ENCODE data around the gene ETFA.

The ETFA gene

DNA sequence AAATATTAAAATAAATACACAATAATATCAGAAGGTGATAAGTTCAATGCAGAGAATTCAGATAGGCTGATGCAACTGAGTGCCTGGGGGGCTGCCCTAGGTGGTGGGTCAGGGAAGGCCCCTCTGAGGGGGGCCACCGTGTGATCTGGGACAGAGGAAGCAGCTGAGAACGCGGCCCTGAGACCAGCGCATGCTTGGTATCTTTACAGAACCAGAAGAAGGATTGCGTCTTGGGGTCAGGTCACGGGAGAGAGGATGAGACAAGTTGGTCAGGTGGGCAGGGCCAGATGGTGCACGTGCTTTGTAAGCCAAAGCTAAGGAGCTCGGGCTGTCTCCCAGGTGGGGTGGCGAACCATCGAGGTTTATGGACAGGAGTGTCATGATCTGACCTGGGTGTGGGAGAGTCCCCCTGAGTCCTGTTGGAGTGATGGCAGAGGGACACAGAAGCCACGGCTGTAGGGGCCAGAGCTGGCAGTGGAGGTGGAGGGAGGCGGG lies 121.2 kb downstream of the ETFA start:
- in situ Hi-C loops (cut with HindIII; ENCODE audit: low pct_ligation_motif_present, low pct_unique_long_range_greater_than_20kb, low sequenced_read_pairs): no loop called here
- DNase-seq: no peak

DNA sequence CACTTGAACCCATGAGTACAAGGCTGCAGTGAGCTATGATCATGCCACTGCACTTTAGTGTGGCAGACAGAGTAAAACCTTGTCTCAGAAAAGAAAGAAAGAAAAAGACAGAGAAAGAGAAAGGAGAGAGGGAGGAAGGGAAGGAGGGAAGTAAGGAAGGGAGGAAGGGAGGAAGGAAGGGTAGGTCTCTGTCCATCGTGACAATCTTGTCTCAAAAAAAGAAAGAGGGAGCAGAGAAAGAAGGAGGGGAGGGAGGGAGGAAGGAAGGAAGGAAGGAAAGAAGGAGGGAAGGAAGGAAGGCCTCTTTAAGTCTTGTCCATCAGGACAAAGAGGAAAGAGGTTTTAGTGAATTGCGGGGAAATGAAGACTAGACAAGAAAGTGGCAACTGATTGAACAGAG lies 122.2 kb downstream of the ETFA start:
- in situ Hi-C loops (cut with HindIII; ENCODE audit: low pct_ligation_motif_present, low pct_unique_long_range_greater_than_20kb, low sequenced_read_pairs): no loop called here
- DNase-seq: no peak

DNA sequence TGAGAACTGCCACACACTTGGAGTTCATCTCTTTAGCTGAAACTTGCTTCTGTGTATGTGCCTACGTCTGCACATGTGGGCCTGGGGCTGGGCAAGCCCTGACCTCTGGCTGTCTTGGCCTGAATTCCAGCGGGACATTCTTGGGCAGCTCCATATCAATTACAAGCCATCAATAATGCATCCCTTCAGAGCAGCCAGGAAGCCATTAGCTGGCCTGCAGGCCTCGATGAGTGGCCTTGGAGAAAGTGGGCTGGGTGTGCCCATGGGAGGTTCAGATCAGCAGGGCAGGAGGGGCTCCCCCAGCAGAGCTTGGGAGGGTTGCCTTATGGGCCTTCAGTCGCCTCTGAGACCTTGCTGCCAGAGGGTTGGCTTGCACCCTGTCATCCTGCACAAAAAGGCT lies 124.1 kb downstream of the ETFA start:
- no peak for DNase-seq
- in situ Hi-C loops (cut with HindIII; ENCODE audit: low pct_ligation_motif_present, low pct_unique_long_range_greater_than_20kb, low sequenced_read_pairs): no loop called here

DNA sequence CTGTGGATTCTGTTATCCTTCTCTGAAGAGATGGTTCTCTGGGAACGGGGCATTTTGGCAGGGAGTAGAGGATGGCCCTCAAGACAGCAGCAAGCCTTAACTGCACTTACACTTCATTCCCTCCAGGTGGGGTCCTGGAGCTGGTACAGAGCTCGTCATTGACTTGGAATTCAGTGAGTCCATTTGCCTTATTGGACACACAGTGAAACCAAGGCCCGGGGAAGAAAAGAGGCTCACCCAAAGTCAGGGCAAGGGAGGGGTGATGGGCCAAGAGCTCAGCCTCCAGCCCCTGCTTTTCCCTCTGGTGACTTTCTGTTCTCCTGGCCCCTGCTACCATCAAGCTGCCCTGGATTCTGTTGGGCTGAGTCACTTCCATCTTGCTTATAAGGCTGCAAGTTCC lies 125.6 kb downstream of the ETFA start:
- in situ Hi-C loops (cut with HindIII; ENCODE audit: low pct_ligation_motif_present, low pct_unique_long_range_greater_than_20kb, low sequenced_read_pairs): no loop called here

DNA sequence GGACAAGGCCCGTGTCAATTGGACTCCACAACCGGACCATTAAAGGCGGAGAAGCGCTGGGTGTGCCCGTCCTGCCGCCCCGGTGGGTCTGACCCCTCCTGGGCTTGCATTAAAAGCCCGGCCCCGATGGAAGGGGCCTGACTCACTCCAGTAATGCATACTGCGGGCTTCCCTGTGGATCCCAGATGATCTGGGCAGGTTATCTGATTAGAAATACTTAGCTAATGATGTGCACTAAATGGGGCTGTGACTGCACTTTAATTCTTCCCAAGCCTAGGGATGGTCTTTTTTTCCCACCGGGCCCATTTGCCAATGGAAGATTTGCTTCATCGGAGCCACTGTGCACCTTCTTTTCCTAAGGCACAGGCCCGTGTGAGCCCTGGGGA lies 126.6 kb downstream of the ETFA start:
- no peak for DNase-seq
- in situ Hi-C loops (cut with HindIII; ENCODE audit: low pct_ligation_motif_present, low pct_unique_long_range_greater_than_20kb, low sequenced_read_pairs): no loop called here

More for the DNA sequence above, 125.6 kb downstream of the ETFA start:
- peak; percentile 69 for DNase-seq

DNA sequence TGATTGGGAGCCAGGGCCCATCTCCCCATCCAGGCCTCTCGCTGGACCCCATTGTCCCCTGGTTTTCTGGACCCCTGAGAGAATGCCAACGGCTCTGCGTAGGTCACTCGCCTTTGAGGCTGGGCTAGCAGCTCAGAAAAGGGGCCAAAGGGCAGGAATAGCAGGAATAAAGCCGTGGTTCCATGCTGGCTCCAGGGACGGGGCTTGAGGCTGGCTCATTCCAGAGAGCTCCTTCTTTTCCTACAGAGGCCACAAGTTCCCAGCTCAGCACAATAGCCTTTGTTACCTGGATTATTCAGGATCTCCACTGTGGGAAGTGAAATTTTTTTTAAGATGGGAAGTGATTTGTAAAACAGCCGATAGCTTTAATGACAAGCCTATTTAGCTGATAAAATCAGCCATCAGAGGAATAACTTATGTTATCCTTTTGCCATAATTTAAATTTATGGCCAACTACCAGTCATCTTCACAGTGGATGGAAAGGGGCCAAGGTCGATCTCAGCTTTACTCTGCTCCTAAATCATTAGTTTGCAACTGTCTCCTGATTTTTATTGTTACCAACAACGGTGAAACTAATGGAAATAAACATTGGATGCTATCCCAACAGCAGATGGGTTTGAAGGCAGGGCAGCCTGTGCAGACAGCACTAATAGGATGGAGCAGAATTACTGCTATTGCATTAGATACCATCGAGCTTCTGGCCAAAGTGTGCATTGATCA lies 127.2 kb downstream of the ETFA start:
- in situ Hi-C loops (cut with HindIII; ENCODE audit: low pct_ligation_motif_present, low pct_unique_long_range_greater_than_20kb, low sequenced_read_pairs): no loop called here
- no peak for DNase-seq

DNA sequence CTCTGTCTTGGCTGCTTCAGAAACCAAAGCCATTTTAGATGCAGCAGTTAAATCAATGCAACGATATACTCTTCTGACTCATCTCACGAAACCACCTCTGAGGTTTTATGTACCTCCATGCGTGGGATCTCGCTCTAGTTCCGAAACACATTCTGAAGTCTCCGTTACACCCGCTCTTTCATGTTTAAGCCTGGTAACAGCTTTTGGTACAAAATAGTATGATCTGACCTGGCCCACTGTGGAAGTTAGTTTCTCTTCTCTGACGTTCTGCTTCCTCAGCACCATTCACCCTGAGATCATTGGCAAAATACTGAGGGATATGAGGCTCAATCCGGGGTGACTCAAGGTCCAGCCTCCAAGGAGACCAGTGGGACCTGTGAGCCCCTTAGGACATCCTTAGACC lies 129.6 kb downstream of the ETFA start:
- no peak for DNase-seq
- in situ Hi-C loops (cut with HindIII; ENCODE audit: low pct_ligation_motif_present, low pct_unique_long_range_greater_than_20kb, low sequenced_read_pairs): no loop called here

DNA sequence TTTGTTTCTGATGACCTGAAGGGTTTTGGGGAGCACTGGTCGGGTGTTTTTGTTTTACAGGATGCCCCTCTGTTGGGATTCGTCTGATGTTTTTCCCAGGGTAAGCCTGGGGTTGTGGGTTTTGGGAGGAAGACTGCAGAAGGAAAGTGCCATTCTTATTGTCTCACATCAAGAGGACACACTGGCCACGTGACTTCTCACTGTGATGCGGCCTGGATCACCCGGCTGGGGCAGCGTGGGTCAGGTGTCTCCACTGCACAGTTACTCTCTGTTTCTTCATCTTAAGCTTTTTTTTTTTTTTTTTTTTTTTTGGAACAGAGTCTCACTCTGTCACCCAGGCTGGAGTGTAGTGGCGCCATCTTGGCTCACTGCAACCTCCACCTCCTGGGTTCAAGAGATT lies 130.9 kb downstream of the ETFA start:
- DNase-seq: no peak
- in situ Hi-C loops (cut with HindIII; ENCODE audit: low pct_ligation_motif_present, low pct_unique_long_range_greater_than_20kb, low sequenced_read_pairs): no loop called here

DNA sequence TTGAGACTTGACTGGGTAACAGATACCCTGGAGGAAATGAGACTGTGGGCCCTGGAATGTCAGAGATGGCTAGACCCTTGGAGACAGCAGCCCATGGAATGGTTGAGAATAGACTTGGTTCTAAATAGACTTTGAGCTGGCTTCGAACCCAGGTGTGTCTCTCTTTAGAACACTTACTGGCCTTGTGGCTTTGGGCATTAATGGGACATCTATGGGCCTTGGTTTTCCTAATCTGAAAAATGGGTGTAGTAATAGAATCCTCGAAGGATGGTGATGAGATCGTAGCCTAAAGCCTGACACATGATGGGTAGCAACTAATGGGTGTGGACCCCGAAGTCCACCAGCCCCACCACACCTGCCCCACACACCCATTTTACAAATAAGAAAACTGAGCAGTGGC lies 132.2 kb downstream of the ETFA start:
- in situ Hi-C loops (cut with HindIII; ENCODE audit: low pct_ligation_motif_present, low pct_unique_long_range_greater_than_20kb, low sequenced_read_pairs): no loop called here

DNA sequence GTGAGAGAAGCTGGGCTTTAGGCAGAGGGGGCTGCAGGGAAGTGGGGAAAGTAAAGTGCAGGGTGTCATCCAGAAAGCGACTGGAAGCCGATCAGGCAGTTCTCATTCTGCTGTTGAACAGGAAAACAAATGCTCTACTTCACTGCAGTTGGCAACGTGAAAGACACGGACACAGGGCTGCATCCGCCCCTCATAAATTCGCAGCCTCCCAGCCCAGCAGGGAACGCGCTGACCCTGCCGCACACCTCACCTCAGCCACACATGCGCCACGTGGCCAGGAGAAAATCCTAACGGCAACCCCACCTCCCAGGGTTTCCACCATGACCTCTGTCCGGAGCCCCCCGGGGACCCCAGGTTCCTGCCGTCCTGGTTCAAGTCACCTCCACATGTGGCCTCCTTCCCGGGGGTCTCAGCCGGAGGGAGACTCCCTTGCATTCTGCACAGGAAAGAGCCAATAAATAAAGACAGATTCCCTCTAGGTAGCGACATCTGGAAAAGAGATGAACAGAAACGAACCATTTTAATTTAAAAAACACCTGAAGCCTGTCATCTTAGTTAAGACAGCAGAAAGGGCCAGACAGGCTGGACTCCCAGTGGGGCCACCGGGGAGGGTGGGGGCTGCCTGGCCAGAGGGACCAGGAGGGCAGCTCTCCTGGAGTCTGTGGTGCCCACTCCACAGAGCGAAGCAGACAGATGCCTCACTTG lies 132.8 kb downstream of the ETFA start:
- in situ Hi-C loops (cut with HindIII; ENCODE audit: low pct_ligation_motif_present, low pct_unique_long_range_greater_than_20kb, low sequenced_read_pairs): no loop called here
- no peak for DNase-seq

More for the DNA sequence above, 132.2 kb downstream of the ETFA start:
- no peak for DNase-seq

DNA sequence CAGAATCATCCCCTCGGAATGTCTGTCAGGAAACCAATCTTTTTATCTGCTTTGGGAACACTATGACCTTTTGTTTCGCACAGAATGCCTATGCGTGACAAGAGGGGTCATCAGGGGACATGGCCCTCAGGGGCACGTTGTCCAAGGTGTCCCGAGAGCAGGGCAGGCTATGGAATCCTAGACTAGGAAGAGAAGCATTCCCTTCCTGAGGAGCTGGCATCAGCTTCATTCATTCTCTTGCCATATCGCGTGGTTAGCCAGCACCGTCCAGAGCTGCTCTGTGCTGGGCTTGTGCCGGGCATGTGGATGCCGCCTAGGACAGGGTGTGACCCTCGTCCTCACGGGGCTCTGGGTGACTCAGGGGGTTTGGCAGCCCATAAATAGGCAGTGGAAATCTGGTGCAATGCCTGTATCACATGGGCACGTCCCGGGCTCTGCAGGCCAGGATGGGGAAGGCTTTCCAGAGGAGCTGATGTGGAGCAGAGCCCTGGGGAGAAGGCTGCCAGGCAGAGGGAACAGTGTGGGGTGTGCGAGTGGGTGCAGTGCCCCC lies 133.7 kb downstream of the ETFA start:
- no peak for DNase-seq
- in situ Hi-C loops (cut with HindIII; ENCODE audit: low pct_ligation_motif_present, low pct_unique_long_range_greater_than_20kb, low sequenced_read_pairs): no loop called here

DNA sequence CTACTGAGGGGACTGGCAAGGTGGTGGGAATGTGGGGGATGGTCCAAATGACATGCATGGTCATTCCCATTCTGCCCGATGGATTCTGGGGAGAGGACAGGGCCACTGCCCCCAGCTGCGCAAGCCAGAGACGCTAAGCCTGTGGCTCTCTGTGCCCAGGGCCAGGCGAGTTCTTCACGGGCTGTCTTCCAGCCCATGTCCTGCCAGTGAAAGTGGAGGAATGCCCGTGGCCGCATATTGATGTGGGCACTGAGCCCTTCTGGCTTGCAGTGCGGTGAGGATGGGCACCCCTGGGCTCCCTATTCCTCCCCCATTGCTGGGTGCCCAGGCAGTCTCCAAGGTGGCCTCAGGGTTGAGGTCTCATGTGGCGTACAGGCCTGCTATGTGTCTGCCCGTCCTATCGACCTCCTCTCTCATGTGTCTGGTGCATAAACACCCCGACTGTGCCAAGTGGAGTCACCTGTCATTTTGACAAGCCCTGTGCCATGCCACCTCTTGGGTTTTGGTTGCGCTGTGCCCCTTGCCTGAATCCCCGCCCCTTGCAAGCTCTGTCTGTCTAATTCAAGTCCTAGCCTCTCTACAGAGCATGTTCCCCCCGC lies 134.7 kb downstream of the ETFA start:
- in situ Hi-C loops (cut with HindIII; ENCODE audit: low pct_ligation_motif_present, low pct_unique_long_range_greater_than_20kb, low sequenced_read_pairs): no loop called here
- DNase-seq: no peak

DNA sequence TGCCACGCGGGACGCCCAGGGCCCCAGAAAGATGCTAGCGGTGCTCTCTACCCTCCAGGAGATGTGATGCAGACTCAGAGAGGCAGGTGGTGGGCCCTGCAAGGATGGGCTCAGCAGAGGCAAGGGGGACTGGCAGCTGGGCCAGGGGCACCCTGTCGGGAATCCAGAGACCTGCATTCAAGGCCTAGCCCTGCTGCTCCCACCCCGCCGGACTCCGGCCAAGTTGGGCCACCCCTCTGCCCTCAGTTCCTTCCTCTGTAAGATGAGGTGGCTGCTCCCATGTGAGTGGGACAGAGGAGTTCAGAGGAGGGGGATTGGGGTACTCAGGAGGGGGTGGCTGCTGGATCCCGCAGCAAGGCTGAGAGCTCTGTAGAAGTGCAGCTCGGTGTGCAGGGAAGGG lies 135.2 kb downstream of the ETFA start:
- no peak for DNase-seq
- in situ Hi-C loops (cut with HindIII; ENCODE audit: low pct_ligation_motif_present, low pct_unique_long_range_greater_than_20kb, low sequenced_read_pairs): no loop called here

DNA sequence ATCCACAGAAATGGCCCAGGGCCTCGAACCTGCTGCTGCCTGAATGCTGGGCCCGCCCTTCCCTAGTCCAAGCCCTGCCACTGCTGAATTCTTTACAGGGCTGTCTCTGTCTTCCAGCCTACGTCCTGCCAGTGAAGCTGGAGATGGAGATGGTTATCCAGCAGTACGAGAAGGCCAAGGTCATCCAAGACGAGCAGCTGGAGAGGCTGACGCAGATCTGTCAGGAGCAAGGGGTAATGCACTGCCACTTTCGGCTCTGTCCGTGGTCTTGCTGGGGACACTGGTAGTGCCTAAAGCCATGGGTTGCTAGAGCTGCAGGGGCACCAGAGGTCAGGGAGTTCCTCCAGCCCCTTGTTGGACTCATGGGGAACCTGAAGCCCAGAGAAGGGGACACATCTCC lies 135.8 kb downstream of the ETFA start:
- DNase-seq: no peak
- in situ Hi-C loops (cut with HindIII; ENCODE audit: low pct_ligation_motif_present, low pct_unique_long_range_greater_than_20kb, low sequenced_read_pairs): no loop called here

DNA sequence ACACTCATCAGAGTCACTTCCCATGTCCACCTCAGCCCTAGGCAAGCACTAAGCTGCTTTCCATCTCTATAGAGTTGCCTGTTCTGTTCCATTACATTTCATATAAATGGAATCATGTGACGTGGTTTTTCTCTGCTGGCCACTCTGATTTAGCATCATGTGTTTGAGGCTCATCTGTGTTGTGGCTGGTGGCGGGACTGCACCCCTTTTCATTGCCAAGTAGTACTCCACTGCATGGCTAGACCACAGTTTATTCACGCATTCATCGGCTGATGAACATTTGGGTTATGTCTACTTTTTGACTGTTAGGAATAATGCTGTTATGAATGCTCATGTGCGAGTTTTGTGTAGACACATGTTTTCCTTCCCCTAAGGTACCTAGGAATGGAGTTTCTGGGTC lies 136.6 kb downstream of the ETFA start:
- in situ Hi-C loops (cut with HindIII; ENCODE audit: low pct_ligation_motif_present, low pct_unique_long_range_greater_than_20kb, low sequenced_read_pairs): no loop called here
- no peak for DNase-seq

DNA sequence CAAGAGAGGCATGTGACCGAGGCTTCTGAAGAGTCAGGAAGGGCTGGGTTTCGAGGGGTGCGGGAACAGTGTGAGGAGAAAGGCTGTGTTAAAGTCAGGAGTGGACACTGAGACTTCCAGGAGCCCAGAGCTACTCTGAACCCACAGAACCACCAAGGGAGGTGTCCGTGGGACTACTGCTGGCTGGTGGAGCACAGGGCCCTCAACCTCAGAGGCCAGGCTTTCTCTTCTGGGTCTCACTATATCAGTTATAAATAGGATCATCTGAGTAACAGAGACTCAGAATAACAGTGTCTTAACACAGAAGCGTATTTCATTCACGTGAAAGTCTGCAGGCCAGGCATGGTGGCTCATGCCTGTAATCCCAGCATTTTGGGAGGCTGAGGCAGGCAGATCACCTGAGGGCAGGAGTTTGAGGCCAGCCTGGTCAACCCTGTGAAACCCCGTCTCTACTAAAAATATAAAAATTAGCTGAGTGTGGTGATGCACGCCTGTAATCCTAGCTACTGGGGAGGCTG lies 137.9 kb downstream of the ETFA start:
- no peak for DNase-seq
- in situ Hi-C loops (cut with HindIII; ENCODE audit: low pct_ligation_motif_present, low pct_unique_long_range_greater_than_20kb, low sequenced_read_pairs): no loop called here

DNA sequence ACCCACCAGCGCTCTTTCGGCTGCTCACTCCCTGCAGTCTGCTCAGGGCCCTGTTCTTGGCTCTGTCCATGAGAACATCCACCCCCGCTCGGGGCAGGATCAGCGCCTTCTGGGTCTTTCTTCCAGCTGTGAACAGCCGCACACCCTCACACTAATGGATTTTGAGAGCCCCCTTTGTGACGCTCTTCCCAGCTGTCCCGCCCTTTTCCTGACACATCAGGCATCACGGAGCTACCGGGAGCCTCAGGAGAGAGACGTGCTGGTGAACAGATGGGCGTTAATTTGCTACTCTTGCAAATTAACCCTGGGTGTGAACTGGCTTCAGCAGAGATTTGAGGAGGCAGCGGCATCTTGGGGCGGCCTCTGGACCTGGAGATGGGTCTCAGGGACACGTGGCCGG lies 138.5 kb downstream of the ETFA start:
- no peak for DNase-seq
- in situ Hi-C loops (cut with HindIII; ENCODE audit: low pct_ligation_motif_present, low pct_unique_long_range_greater_than_20kb, low sequenced_read_pairs): no loop called here

DNA sequence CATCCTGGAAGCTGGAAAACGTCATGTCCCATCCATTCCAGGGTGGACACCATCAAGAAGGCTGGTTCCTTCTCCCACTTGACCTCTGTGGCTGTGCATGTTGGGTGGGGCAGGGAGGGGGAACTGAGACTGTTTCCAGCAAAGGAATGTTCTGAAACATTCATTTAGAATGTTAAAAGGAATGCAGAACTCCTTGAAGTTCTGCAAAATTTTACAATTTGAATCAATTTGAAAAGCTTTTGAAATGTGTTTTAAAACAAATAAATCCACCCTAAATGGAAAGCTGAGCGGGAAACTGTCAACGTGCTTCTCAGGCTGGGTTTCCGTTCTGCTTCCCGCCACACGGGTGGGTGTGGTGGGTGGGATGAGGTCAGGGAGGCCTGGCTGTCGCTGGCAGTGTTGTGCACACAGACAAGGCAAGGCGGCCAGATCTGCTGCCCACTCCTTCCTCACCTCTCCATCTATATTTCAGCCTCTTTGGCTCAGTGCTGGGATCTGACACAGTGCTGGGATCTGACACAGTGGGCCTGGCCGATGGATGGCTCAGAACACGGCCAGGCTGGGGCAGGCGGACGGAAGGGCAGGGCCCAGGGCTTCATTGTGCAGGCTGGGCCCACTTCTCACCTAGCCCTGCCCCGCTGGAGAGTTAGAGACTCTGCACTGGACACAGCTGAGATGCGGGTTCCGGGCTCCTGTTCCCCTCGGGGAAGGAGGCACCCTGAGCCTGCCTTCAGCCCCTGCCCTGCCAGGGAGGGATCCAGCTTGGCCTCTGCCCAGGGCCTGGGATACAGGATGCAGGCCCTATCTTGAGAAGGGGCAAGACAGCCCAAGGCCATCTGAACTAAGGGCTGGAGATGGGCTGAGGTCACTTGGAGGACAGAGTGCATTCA lies 141.1 kb downstream of the ETFA start:
- in situ Hi-C loops (cut with HindIII; ENCODE audit: low pct_ligation_motif_present, low pct_unique_long_range_greater_than_20kb, low sequenced_read_pairs): no loop called here
- DNase-seq: no peak
